ENCODE data around the gene GJD3.

- TF ChIP-seq CTCF (IDR thresholded peaks at IDR 0.05) (no peak), POLR2A (IDR thresholded peaks at IDR 0.05) (no peak)
Measured at GRCh38 chr17:40364906-40365305, 369 bp upstream of the GJD3 start.
